Panc1 (cell line): Measurements from ENCODE around the gene RICTOR. TPM values are rescaled to one million over a fixed set of nuclear protein-coding genes. Genes with fewer than 3 reads are reported as not detected.

Experiments
- ATAC-seq: fragments of 200-7000 bp; cut with Tn5 transposase; 2 replicates; pipeline ENCODE4 v1.9.1; 2020; ENCODE audit warnings: mild to moderate bottlenecking, moderate library complexity
- BruUV-seq: library from RNA; stranded (reverse); fragments of 400-500 nt; replicated peaks from 2 replicates; lab custom pipeline; 2021; lab: Mats Ljungman, UMichigan
- CTCF ChIA-PET: fragments of 300-600 bp; sonication (Branson Sonifier 250); formaldehyde crosslinking; loops from one replicate; lab custom pipeline; 2022; ENCODE audit warnings: antibody characterized with exemption; lab: Charles Lee
- POLR2A ChIA-PET: fragments of 300-600 bp; sonication (Branson Sonifier 250); formaldehyde crosslinking; loops from one replicate; lab custom pipeline; 2022; ENCODE audit warnings: antibody characterized with exemption; lab: Charles Lee
- DNase-seq: peaks from one replicate; pipeline ENCODE4 v3.0.0-alpha.2; 2010; ENCODE audit warnings: low read depth, low spot score
- H3K27ac ChIP-seq: 2 replicates; pipeline ENCODE4 v1.5.1; 2011; ENCODE audit warnings: mild to moderate bottlenecking, low read length, inconsistent platforms
- H3K27me3 ChIP-seq: fragments of 200-500 bp; sonication (Bioruptor generic); 2 replicates; pipeline ENCODE4 v1.6.0; 2014; ENCODE audit warnings: low read length, inconsistent platforms; ENCODE audit not compliant: control insufficient read depth, insufficient read depth
- H3K36me3 ChIP-seq: fragments of 200-500 bp; sonication (Bioruptor generic); 2 replicates; pipeline ENCODE4 v1.5.1; 2014; ENCODE audit warnings: inconsistent platforms, mild to moderate bottlenecking, low read length, moderate library complexity; ENCODE audit not compliant: control insufficient read depth, insufficient read depth
- H3K4me1 ChIP-seq: 2 replicates; pipeline ENCODE4 v1.5.1; 2011; ENCODE audit warnings: inconsistent platforms, mild to moderate bottlenecking, low read length, moderate library complexity; ENCODE audit not compliant: control insufficient read depth, insufficient read depth
- H3K4me3 ChIP-seq, 2 experiments: 2 replicates each; pipeline ENCODE4 v1.5.1; 2011 to 2012; ENCODE audit warnings: low read depth in 2 of 2, low read length in 2 of 2, mild to moderate bottlenecking in 2 of 2, inconsistent platforms in 1 of 2, moderate library complexity in 1 of 2
- H3K9me3 ChIP-seq: fragments of 200-500 bp; sonication (Bioruptor generic); 2 replicates; pipeline ENCODE4 v1.5.1; 2014; ENCODE audit warnings: low read depth, mild to moderate bottlenecking, inconsistent platforms, low read length, moderate library complexity; ENCODE audit not compliant: control insufficient read depth, insufficient read depth
- CTCF ChIP-seq: fragments of 450-650 bp; IDR thresholded peaks from 2 replicates; pipeline ENCODE4 v1.5.1; 2017; ENCODE audit warnings: mild to moderate bottlenecking
- POLR2AphosphoS5 ChIP-seq: IDR thresholded peaks from 2 replicates; pipeline ENCODE4 v1.6.1; 2012; ENCODE audit warnings: mild to moderate bottlenecking, low read depth, low read length, moderate library complexity
- REST ChIP-seq, 2 experiments: IDR thresholded peaks; 2 replicates each; pipeline ENCODE4 v1.6.1; 2011 to 2012; ENCODE audit warnings: low read depth in 2 of 2, control low read depth in 1 of 2, low read length in 1 of 2, mild to moderate bottlenecking in 1 of 2, moderate library complexity in 1 of 2; ENCODE audit not compliant: insufficient read depth in 1 of 2
- SIN3A ChIP-seq: IDR thresholded peaks from 2 replicates; pipeline ENCODE4 v1.6.1; 2012; ENCODE audit warnings: low read depth, mild to moderate bottlenecking, low read length, moderate library complexity, borderline replicate concordance; ENCODE audit not compliant: insufficient read depth
- TCF7L2 ChIP-seq: IDR thresholded peaks from 2 replicates; pipeline ENCODE4 v1.6.1; 2011; ENCODE audit warnings: mild to moderate bottlenecking, low read depth, low read length, inconsistent platforms
- in situ Hi-C: cut with HindIII; loops from 2 replicates; pipeline ENCODE4 v1.10.0; 2016; ENCODE audit warnings: low sequenced_read_pairs, low pct_unique_long_range_greater_than_20kb
- intact Hi-C: fragments of 100-400 bp; cut with micrococcal nuclease; formaldehyde crosslinking; loops from one replicate; pipeline ENCODE4 v1.10.0; 2022; ENCODE audit not compliant: unreplicated experiment
- total RNA-seq: library from RNA; stranded (reverse); gene quantifications from one replicate; pipeline ENCODE4 v1.2.1, GENCODE V29; 2021; ENCODE audit not compliant: unreplicated experiment

Gene RICTOR
- total RNA-seq, 1 experiment from 2014 or later = 21.3 TPM

- BruUV-seq = no TSS peak
- CTCF ChIA-PET = no interaction called here
- DNase-seq (no peak), ATAC-seq (no peak)
- intact Hi-C loops (no loop called here), in situ Hi-C loops (no loop called here)
- H3K27me3 ChIP-seq = no peaks in the 10 kb centered on the region
- POLR2A ChIA-PET = no interaction called here
- no peaks in the 10 kb centered on the region for H3K4me1 ChIP-seq
- H3K9me3 ChIP-seq = no peaks in the 10 kb centered on the region
- H3K36me3 ChIP-seq = peaks cover 10% of the 10 kb centered on the region
- TF ChIP-seq CTCF (no peak), REST (IDR thresholded peaks at IDR 0.05; ENCODE audit: insufficient read depth in 1 of 2, low read depth in 2 of 2, low read length in 1 of 2) (no peak), TCF7L2 (no peak), SIN3A (no peak), POLR2AphosphoS5 (no peak)
- H3K4me3 ChIP-seq = no peak overlapping the region
- no peak overlapping the region for H3K27ac ChIP-seq
Measured at GRCh38 chr5:38925154-38925925, 148.9 kb downstream of the RICTOR start.

- intact Hi-C loops (loop anchor here (5.0 kb wide), 2 partner anchors 92 to 482 kb away; no protein-coding TSS in a partner anchor), in situ Hi-C loops (no loop called here)
- BruUV-seq = no TSS peak
- TF ChIP-seq REST (IDR thresholded peaks at IDR 0.05; ENCODE audit: insufficient read depth in 1 of 2, low read depth in 2 of 2, low read length in 1 of 2) = no peak
- no peak for TF ChIP-seq POLR2AphosphoS5
- ChIA-PET POLR2A (no interaction called here), CTCF (interaction anchor here (1.0 kb wide), 1 partner anchor 482 kb away, joined by 9 read pairs; no protein-coding TSS in a partner anchor)
- no peaks in the 10 kb centered on the region for H3K4me1 ChIP-seq
- H3K36me3 ChIP-seq = peaks cover 10% of the 10 kb centered on the region
- H3K4me3 ChIP-seq = no peak overlapping the region
- DNase-seq (no peak), ATAC-seq (no peak)
- no peaks in the 10 kb centered on the region for H3K9me3 ChIP-seq
- no peak overlapping the region for H3K27ac ChIP-seq
- no peaks in the 10 kb centered on the region for H3K27me3 ChIP-seq
Measured at GRCh38 chr5:38923661-38924451, 150.3 kb downstream of the RICTOR start.
